ENCODE data around the gene PDE6B.
"Not testable (repeated sequence)": the region's sequence is repeated elsewhere in the genome, so short reads cannot be mapped to it uniquely, and the experiment has no call there.

Gene PDE6B

GRCh38 chr4:589219-589963 is 36.0 kb upstream of the PDE6B start:
- TF ChIP-seq CTCF (conservative IDR thresholded peaks at IDR 0.05; ENCODE audit: control insufficient read depth, insufficient read depth, low read depth, low read length) = no peak
- DNase-seq (ENCODE audit: low read depth) = no peak
- H3K4me3 ChIP-seq (ENCODE audit: control insufficient read depth, low read depth, low read length) = no peak overlapping the region

- DNase-seq (ENCODE audit: low read depth) = no peak
- no peak for TF ChIP-seq CTCF (conservative IDR thresholded peaks at IDR 0.05; ENCODE audit: control insufficient read depth, insufficient read depth, low read depth, low read length)
- no peak overlapping the region for H3K4me3 ChIP-seq (ENCODE audit: control insufficient read depth, low read depth, low read length)
These were observed 35.0 kb upstream of the PDE6B start for GRCh38 chr4:590313-590841.

- not testable (repeated sequence) for H3K4me3 ChIP-seq (ENCODE audit: control insufficient read depth, low read depth, low read length); DNase-seq (ENCODE audit: low read depth)
These were observed 33.2 kb upstream of the PDE6B start for GRCh38 chr4:592178-592577.

- H3K4me3 ChIP-seq (ENCODE audit: control insufficient read depth, low read depth, low read length) = no peak overlapping the region
- TF ChIP-seq CTCF (conservative IDR thresholded peaks at IDR 0.05; ENCODE audit: control insufficient read depth, insufficient read depth, low read depth, low read length) = no peak
- DNase-seq (ENCODE audit: low read depth) = no peak
These were observed 32.4 kb upstream of the PDE6B start for GRCh38 chr4:592825-593520.

- no peak for TF ChIP-seq CTCF (conservative IDR thresholded peaks at IDR 0.05; ENCODE audit: control insufficient read depth, insufficient read depth, low read depth, low read length)
- no peak overlapping the region for H3K4me3 ChIP-seq (ENCODE audit: control insufficient read depth, low read depth, low read length)
- DNase-seq (ENCODE audit: low read depth) = no peak
These were observed 26.4 kb upstream of the PDE6B start for GRCh38 chr4:598925-599324.

- no peak for DNase-seq (ENCODE audit: low read depth)
- H3K4me3 ChIP-seq (ENCODE audit: control insufficient read depth, low read depth, low read length) = no peak overlapping the region
- TF ChIP-seq CTCF (conservative IDR thresholded peaks at IDR 0.05; ENCODE audit: control insufficient read depth, insufficient read depth, low read depth, low read length) = no peak
These were observed 25.2 kb upstream of the PDE6B start for GRCh38 chr4:600166-600565.

GRCh38 chr4:600850-601515 is 24.4 kb upstream of the PDE6B start:
- H3K4me3 ChIP-seq (ENCODE audit: control insufficient read depth, low read depth, low read length) = no peak overlapping the region
- no peak for TF ChIP-seq CTCF (conservative IDR thresholded peaks at IDR 0.05; ENCODE audit: control insufficient read depth, insufficient read depth, low read depth, low read length)
- peak; percentile 32 for DNase-seq (ENCODE audit: low read depth)
